Endodermal cell (in vitro differentiated cells): Measurements from ENCODE around the gene ADARB1. TPM values are rescaled to one million over a fixed set of nuclear protein-coding genes. Genes with fewer than 3 reads are reported as not detected.
A peak's percentile ranks its signal among the peaks of the same experiment; 100 is the strongest.

Experiments used
- DNase-seq: peaks from one replicate; pipeline ENCODE4 v3.0.0-alpha.2; 2017
- H3K27ac ChIP-seq: 2 replicates; pipeline ENCODE4 v1.5.1; 2013; ENCODE audit warnings: mild to moderate bottlenecking, low read depth, low read length, moderate library complexity
- H3K27me3 ChIP-seq: 2 replicates; pipeline ENCODE4 v1.6.1; 2013; ENCODE audit warnings: mild to moderate bottlenecking, low read length, moderate library complexity; ENCODE audit not compliant: insufficient read depth, control insufficient read depth, poor library complexity, severe bottlenecking
- H3K36me3 ChIP-seq: 2 replicates; pipeline ENCODE4 v1.7.0; 2013; ENCODE audit warnings: mild to moderate bottlenecking, low read length, moderate library complexity; ENCODE audit not compliant: control insufficient read depth, insufficient read depth
- H3K4me1 ChIP-seq: one replicate; pipeline ENCODE4 v1.7.0; 2013; ENCODE audit warnings: low read length; ENCODE audit not compliant: control insufficient read depth, insufficient read depth
- H3K4me3 ChIP-seq: 2 replicates; pipeline ENCODE4 v1.5.1; 2013; ENCODE audit warnings: mild to moderate bottlenecking, low read length, moderate library complexity
- H3K9ac ChIP-seq: 2 replicates; pipeline ENCODE4 v1.6.1; 2013; ENCODE audit warnings: mild to moderate bottlenecking, low read length, moderate library complexity; ENCODE audit not compliant: poor library complexity, severe bottlenecking; ENCODE audit errors: extremely low read depth
- H3K9me3 ChIP-seq: 2 replicates; pipeline ENCODE4 v1.6.1; 2013; ENCODE audit warnings: mild to moderate bottlenecking, low read length, moderate library complexity; ENCODE audit not compliant: control insufficient read depth
- H3K27ac Mint-ChIP-seq: 2 replicates; pipeline ENCODE4 v1.8.0; 2020; ENCODE audit warnings: mixed read lengths
- H3K27me3 Mint-ChIP-seq: 2 replicates; pipeline ENCODE4 v1.8.0; 2021; ENCODE audit warnings: mild to moderate bottlenecking, mixed read lengths; ENCODE audit not compliant: insufficient read depth
- H3K36me3 Mint-ChIP-seq: 2 replicates; pipeline ENCODE4 v1.8.0; 2020; ENCODE audit warnings: low read depth, mixed read lengths
- H3K4me1 Mint-ChIP-seq: 2 replicates; pipeline ENCODE4 v1.8.0; 2020; ENCODE audit warnings: mixed read lengths
- H3K4me3 Mint-ChIP-seq: 2 replicates; pipeline ENCODE4 v1.8.0; 2020; ENCODE audit warnings: mild to moderate bottlenecking, moderate library complexity, mixed read lengths
- H3K9me3 Mint-ChIP-seq: 2 replicates; pipeline ENCODE4 v1.8.0; 2020; ENCODE audit warnings: mild to moderate bottlenecking, mixed read lengths
- CTCF ChIP-seq: fragments of 200-600 bp; sonication (generic); conservative IDR thresholded peaks from 2 replicates; pipeline ENCODE4 v1.5.0; 2021; ENCODE audit warnings: antibody characterized with exemption, mild to moderate bottlenecking
- WGBS, 2 experiments: methylation state at CpG; one replicate each; pipeline versions ENCODE4 v1.1.5 to v1.1.7; 2013; ENCODE audit warnings: missing lambda C conversion rate in 2 of 2, mixed read lengths in 1 of 2; ENCODE audit not compliant: insufficient coverage in 1 of 2, insufficient read length in 1 of 2; 5-methylcytosine and 5-hydroxymethylcytosine counted together
- total RNA-seq, 2 donors: library from RNA; stranded (reverse); fragmentation: NEBNext Ultra II Directional in 1 of 2; extraction: Animal tissue kit (Norgen Biotek cat#: 25700) in 1 of 2; gene quantifications; 2 replicates in 1 of 2; 3 replicates in 1 of 2; pipeline ENCODE4 v1.2.1, GENCODE V29; 2021

Gene ADARB1
- total RNA-seq, 2 donors from 2014 or later = 11.5 to 20.1 TPM

DNA sequence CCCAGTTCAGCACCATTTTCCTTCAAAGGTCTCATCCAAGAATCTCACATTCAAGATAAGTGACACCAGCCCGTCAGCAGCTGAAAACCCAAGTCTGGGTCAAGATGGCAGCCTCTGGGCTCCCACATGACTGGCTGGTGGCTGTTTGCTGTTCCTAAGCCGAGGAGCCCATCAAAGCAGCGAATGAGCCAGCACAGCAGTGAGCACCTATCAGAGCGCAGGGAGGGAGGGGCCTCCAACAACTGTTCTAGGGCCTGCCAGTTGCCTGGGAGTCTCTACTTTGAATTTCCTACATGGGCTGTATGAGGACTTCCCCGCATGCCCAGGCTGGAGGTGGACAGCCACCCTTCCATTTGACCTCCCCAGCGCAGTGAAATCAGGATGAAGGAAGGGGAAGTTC, 102.7 kb downstream of the ADARB1 start:
- no peaks in the 10 kb centered on the region for H3K27me3 Mint-ChIP-seq
- peaks cover 14% of the 10 kb centered on the region for H3K36me3 Mint-ChIP-seq
- H3K27me3 ChIP-seq = no peaks in the 10 kb centered on the region
- no peak overlapping the region for H3K27ac Mint-ChIP-seq
- no peak for DNase-seq
- peaks cover 11% of the 10 kb centered on the region for H3K4me1 ChIP-seq
- no peak overlapping the region for H3K27ac ChIP-seq
- H3K4me1 Mint-ChIP-seq = peaks cover 13% of the 10 kb centered on the region
- no peak for TF ChIP-seq CTCF
- no peaks in the 10 kb centered on the region for H3K36me3 ChIP-seq
- 95% methylated on average over 4 to 5 of the region's 6 CpGs for WGBS, 2 experiments
- H3K4me3 Mint-ChIP-seq = no peak overlapping the region
- no peak overlapping the region for H3K9ac ChIP-seq
- no peaks in the 10 kb centered on the region for H3K9me3 Mint-ChIP-seq
- H3K4me3 ChIP-seq = no peak overlapping the region
- no peaks in the 10 kb centered on the region for H3K9me3 ChIP-seq

DNA sequence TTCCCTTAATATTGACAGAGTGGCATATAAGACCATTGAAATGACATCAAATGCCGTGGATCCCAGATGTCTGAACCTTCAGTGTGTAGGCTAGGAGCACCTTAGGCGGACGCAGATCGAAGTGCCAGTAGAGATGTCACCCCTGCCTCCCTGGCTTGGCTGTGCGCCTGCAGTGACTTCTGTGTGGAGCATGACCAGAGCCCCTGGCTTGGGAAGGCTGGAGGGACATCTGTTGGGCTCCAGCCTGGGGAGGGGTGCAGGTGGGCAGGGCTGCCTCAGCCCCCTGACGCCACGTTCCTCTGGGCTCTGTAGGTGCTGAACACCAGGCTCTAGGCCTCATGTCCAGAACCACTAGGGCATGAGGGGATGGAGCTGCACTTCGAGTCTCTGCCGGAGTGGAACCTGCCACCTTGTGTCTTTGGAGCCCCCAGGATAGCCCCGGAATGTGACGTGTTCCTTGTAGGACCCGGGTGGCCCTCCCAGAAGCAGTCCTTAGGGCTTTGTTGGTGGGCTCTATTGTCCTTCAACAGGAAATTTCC, 103.8 kb downstream of the ADARB1 start:
- H3K27ac ChIP-seq = no peak overlapping the region
- no peak overlapping the region for H3K9ac ChIP-seq
- H3K36me3 ChIP-seq = no peaks in the 10 kb centered on the region
- peaks cover 14% of the 10 kb centered on the region for H3K36me3 Mint-ChIP-seq
- peaks cover 11% of the 10 kb centered on the region for H3K4me1 ChIP-seq
- no peak overlapping the region for H3K27ac Mint-ChIP-seq
- no peaks in the 10 kb centered on the region for H3K9me3 ChIP-seq
- TF ChIP-seq CTCF = no peak
- no peak overlapping the region for H3K4me3 ChIP-seq
- no peak overlapping the region for H3K4me3 Mint-ChIP-seq
- no peaks in the 10 kb centered on the region for H3K27me3 Mint-ChIP-seq
- 93 to 97% methylated on average over 11 to 12 of the region's 12 CpGs for WGBS, 2 experiments
- DNase-seq = peak; percentile 29
- H3K4me1 Mint-ChIP-seq = peaks cover 13% of the 10 kb centered on the region
- no peaks in the 10 kb centered on the region for H3K27me3 ChIP-seq
- H3K9me3 Mint-ChIP-seq = no peaks in the 10 kb centered on the region

- H3K4me3 Mint-ChIP-seq = no peak overlapping the region
- H3K9me3 Mint-ChIP-seq = no peaks in the 10 kb centered on the region
- peak; percentile 13 for DNase-seq
- peaks cover 13% of the 10 kb centered on the region for H3K4me1 Mint-ChIP-seq
- 93 to 95% methylated on average over 8 to 11 of the region's 11 CpGs for WGBS, 2 experiments
- H3K27me3 Mint-ChIP-seq = no peaks in the 10 kb centered on the region
- Histone ChIP-seq H3K27ac (no peak overlapping the region), H3K27me3 (no peaks in the 10 kb centered on the region), H3K4me3 (no peak overlapping the region), H3K36me3 (no peaks in the 10 kb centered on the region), H3K4me1 (peaks cover 11% of the 10 kb centered on the region), H3K9me3 (no peaks in the 10 kb centered on the region), H3K9ac (no peak overlapping the region)
- peaks cover 14% of the 10 kb centered on the region for H3K36me3 Mint-ChIP-seq
- TF ChIP-seq CTCF = no peak
- no peak overlapping the region for H3K27ac Mint-ChIP-seq
Measured at GRCh38 chr21:45178971-45179370, 104.6 kb downstream of the ADARB1 start.
